ENCODE results near the gene FUT8. TPM values are rescaled to one million over a fixed set of nuclear protein-coding genes. Genes with fewer than 3 reads are reported as not detected.

Gene FUT8
- total RNA-seq, 4 donors from 2014 or later: 6.5 to 11.3 (median 9.3) TPM

- no peak for TF ChIP-seq CTCF (IDR thresholded peaks at IDR 0.05 in 4 of 5, conservative IDR thresholded peaks at IDR 0.05 in 1 of 5)
- no peak for TF ChIP-seq POLR2A (IDR thresholded peaks at IDR 0.05)
- no peak for DNase-seq
Measured at GRCh38 chr14:65517635-65518542, 105.4 kb downstream of the FUT8 start.

GRCh38 chr14:65528069-65528468 lies 115.5 kb downstream of the FUT8 start:
- no peaks in the 10 kb centered on the region for H3K36me3 ChIP-seq
- in situ Hi-C loops (cut with MboI; ENCODE audit: low sequenced_read_pairs in 4 of 4) (no loop called here), intact Hi-C loops (cut with DNase I; ENCODE audit: low total_unique reads) (no loop called here)
- no peaks in the 10 kb centered on the region for H3K4me1 ChIP-seq
- H3K4me3 ChIP-seq: no peak overlapping the region
- TF ChIP-seq POLR2A (IDR thresholded peaks at IDR 0.05) (no peak), CTCF (IDR thresholded peaks at IDR 0.05 in 4 of 5, conservative IDR thresholded peaks at IDR 0.05 in 1 of 5) (no peak)
- DNase-seq (no peak), ATAC-seq (no peak)
- no peaks in the 10 kb centered on the region for H3K27me3 ChIP-seq
- no peaks in the 10 kb centered on the region for H3K9me3 ChIP-seq
- H3K27ac ChIP-seq: no peak overlapping the region

More at GRCh38 chr14:65517635-65518542, 105.4 kb downstream of the FUT8 start:
- Histone ChIP-seq H3K36me3 (no peaks in the 10 kb centered on the region), H3K27me3 (no peaks in the 10 kb centered on the region), H3K4me1 (no peaks in the 10 kb centered on the region), H3K27ac (no peak overlapping the region), H3K4me3 (no peak overlapping the region), H3K9me3 (no peaks in the 10 kb centered on the region)
- in situ Hi-C loops (cut with MboI; ENCODE audit: low sequenced_read_pairs in 4 of 4): no loop called here
- ATAC-seq: no peak
- intact Hi-C loops (cut with DNase I; ENCODE audit: low total_unique reads): no loop called here

- Histone ChIP-seq H3K27me3 (no peaks in the 10 kb centered on the region), H3K9me3 (no peaks in the 10 kb centered on the region), H3K4me3 (no peak overlapping the region), H3K36me3 (no peaks in the 10 kb centered on the region), H3K27ac (no peak overlapping the region), H3K4me1 (no peaks in the 10 kb centered on the region)
- DNase-seq (no peak), ATAC-seq (no peak)
- intact Hi-C loops (cut with DNase I; ENCODE audit: low total_unique reads): no loop called here
- TF ChIP-seq POLR2A (IDR thresholded peaks at IDR 0.05): no peak
- in situ Hi-C loops (cut with MboI; ENCODE audit: low sequenced_read_pairs in 4 of 4): no loop called here
Measured at GRCh38 chr14:65531148-65531547, 118.6 kb downstream of the FUT8 start.

GRCh38 chr14:65533736-65534404 lies 121.3 kb downstream of the FUT8 start:
- in situ Hi-C loops (cut with MboI; ENCODE audit: low sequenced_read_pairs in 4 of 4) (no loop called here), intact Hi-C loops (cut with DNase I; ENCODE audit: low total_unique reads) (no loop called here)
- Histone ChIP-seq H3K4me3 (no peak overlapping the region), H3K27ac (no peak overlapping the region), H3K27me3 (no peaks in the 10 kb centered on the region), H3K36me3 (no peaks in the 10 kb centered on the region), H3K4me1 (no peaks in the 10 kb centered on the region), H3K9me3 (no peaks in the 10 kb centered on the region)
- DNase-seq: no peak
- TF ChIP-seq CTCF (IDR thresholded peaks at IDR 0.05 in 4 of 5, conservative IDR thresholded peaks at IDR 0.05 in 1 of 5) (no peak), POLR2A (IDR thresholded peaks at IDR 0.05) (no peak)
- ATAC-seq: no peak

GRCh38 chr14:65536781-65537423 lies 124.4 kb downstream of the FUT8 start:
- in situ Hi-C loops (cut with MboI; ENCODE audit: low sequenced_read_pairs in 4 of 4): no loop called here
- Histone ChIP-seq H3K36me3 (no peaks in the 10 kb centered on the region), H3K9me3 (no peaks in the 10 kb centered on the region), H3K27ac (no peak overlapping the region), H3K4me3 (no peak overlapping the region), H3K27me3 (no peaks in the 10 kb centered on the region), H3K4me1 (no peaks in the 10 kb centered on the region)
- no peak for DNase-seq
- intact Hi-C loops (cut with DNase I; ENCODE audit: low total_unique reads): no loop called here
- ATAC-seq: no peak
- TF ChIP-seq CTCF (IDR thresholded peaks at IDR 0.05 in 4 of 5, conservative IDR thresholded peaks at IDR 0.05 in 1 of 5) (no peak), POLR2A (IDR thresholded peaks at IDR 0.05) (no peak)

Measured in gastrocnemius medialis (tissue), 4 donors.